ENCODE results near the gene THY1. TPM values are rescaled to one million over a fixed set of nuclear protein-coding genes. Genes with fewer than 3 reads are reported as not detected.
"Not testable (repeated sequence)": the region's sequence is repeated elsewhere in the genome, so short reads cannot be mapped to it uniquely, and the experiment has no call there.

Gene THY1
- total and polyA plus RNA-seq, 3 experiments from 2014 or later: 0.40 to 0.74 TPM; not detected in 1

DNA sequence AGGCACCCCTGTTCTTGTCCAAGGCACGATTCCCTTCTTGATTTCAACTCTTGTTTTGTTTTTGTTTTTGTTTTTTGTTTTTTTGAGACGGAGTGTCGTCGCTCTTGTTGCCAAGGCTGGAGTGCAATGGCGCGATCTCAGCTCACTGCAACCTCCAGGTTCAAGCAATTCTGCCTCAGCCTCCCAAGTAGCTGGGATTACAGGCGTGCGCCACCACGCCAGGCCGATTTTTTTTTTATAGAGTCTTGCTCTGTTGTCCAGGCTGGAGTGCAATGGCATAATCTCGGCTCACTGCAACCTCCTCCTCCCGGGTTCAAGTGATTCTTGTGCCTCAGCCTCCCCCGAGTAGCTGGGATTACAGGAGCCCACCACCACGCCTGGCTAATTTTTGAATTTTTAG lies 40.5 kb downstream of the THY1 start:
- H3K27ac Mint-ChIP-seq; H3K27ac ChIP-seq (ENCODE audit: low read depth, low read length); H3K36me3 ChIP-seq (ENCODE audit: insufficient read depth, low read length); H3K9me3 Mint-ChIP-seq; H3K4me3 Mint-ChIP-seq; H3K27me3 ChIP-seq (ENCODE audit: insufficient read depth, low read length, poor library complexity, severe bottlenecking); H3K27me3 Mint-ChIP-seq; H3K4me3 ChIP-seq (ENCODE audit: low read length); DNase-seq; H3K4me1 Mint-ChIP-seq; H3K9me3 ChIP-seq (ENCODE audit: low read length); POLR2A ChIA-PET; H3K36me3 Mint-ChIP-seq: not testable (repeated sequence)
- peaks cover 13% of the 10 kb centered on the region for H3K4me1 ChIP-seq (ENCODE audit: insufficient read depth, low read length)
- CTCF ChIA-PET: interaction anchor here (0.8 to 15.4 kb wide), 6 partner anchors 14 to 95 kb away, joined by 3 to 145 read pairs (median 4); no protein-coding TSS in a partner anchor

DNA sequence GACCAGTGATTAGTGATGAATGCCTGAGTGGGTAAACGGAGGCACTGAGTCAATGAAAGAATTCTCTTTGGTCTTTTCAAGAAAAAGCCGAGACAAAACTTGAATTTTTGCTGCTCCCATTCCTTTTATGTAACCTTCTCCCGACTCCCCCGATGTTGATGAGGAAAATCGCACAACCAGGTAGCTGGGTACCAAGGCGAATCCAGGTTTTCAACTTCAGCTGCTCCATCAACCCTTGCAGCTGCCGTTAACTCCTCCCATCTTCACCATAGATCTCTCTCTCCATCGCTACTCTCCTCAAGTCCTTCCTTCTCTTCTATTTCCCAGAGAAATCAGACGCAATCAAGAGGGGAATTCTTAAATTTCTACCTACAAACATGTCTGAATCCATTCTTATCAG lies 40.9 kb downstream of the THY1 start:
- peak in 1 of 5 donors; percentile 38 for DNase-seq
- Mint-ChIP-seq H3K4me1 (peaks cover 0 to 8% (median 4%) of the 10 kb centered on the region in 3 donors), H3K27ac (no peak overlapping the region), H3K27me3 (peaks cover 3 to 4% of the 10 kb centered on the region in 2 donors), H3K36me3 (no peaks in the 10 kb centered on the region), H3K9me3 (no peaks in the 10 kb centered on the region), H3K4me3 (no peak overlapping the region)
- H3K4me3 ChIP-seq (ENCODE audit: low read length): peak overlapping the region; percentile 62
- ChIA-PET POLR2A (interaction anchor here (1.4 kb wide), 1 partner anchor 26 kb away, joined by 5 read pairs; no protein-coding TSS in a partner anchor), CTCF (interaction anchor here (1.2 to 15.4 kb wide), 7 partner anchors 13 to 93 kb away, joined by 3 to 145 read pairs (median 5); no protein-coding TSS in a partner anchor)
- peak overlapping the region; percentile 69 for H3K27ac ChIP-seq (ENCODE audit: low read depth, low read length)
- H3K4me1 ChIP-seq (ENCODE audit: insufficient read depth, low read length): peaks cover 13% of the 10 kb centered on the region
- no peaks in the 10 kb centered on the region for H3K36me3 ChIP-seq (ENCODE audit: insufficient read depth, low read length)
- H3K9me3 ChIP-seq (ENCODE audit: low read length): no peaks in the 10 kb centered on the region
- H3K27me3 ChIP-seq (ENCODE audit: insufficient read depth, low read length, poor library complexity, severe bottlenecking): no peaks in the 10 kb centered on the region

DNA sequence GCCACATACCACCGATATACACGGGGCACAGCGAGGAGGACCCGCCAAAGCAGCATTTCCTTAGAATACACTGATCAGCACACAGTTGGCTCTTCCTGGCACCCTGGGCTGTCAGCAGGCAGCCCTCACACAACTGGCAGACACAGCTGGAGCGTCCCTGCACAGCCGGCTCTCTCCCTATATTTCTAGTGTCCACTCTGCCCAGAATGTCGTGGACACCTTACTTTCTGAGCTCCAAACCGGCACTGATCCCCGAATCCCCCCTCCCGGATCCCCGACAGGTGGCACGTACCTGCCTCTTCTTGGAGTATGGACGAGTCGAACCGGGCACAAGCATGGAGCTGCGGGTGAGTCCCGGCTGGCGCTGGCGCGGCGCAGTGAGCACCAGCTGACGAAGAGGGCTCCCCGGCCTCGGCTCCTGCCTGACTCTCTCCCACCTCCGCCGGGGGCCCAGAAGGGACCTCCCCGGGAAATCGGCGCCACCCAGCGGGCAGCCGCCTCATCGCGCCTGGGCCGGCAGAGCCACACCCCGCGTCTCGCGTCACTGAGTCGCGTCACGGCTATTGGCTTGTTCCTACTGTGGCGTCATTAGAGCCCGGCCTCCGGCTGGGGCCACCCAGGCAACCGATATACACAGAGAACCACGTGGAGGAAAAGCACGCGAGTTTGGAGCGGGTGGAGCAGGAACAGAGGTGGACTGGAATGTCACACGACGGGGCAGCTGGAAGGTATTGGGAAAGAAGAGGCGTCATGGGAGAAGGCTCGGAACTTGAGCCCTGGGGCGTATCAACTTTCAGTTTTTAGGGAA lies 41.6 kb downstream of the THY1 start, which contains the start of gene USP2:
USP2 (minus strand) TSS at position 510 of the 808 bp plus-strand sequence. CDS start 8,210 bp downstream, outside the sequence.
- Mint-ChIP-seq H3K27me3 (peaks cover 0 to 3% of the 10 kb centered on the region in 2 donors), H3K9me3 (no peaks in the 10 kb centered on the region), H3K4me3 (peak within 1 kb of the TSS in 1 of 7 donors; percentile 10), H3K36me3 (no peaks in the 10 kb centered on the region), H3K27ac (peak within 1 kb of the TSS in 3 of 8 donors; percentile 26 to 36 (median 35)), H3K4me1 (peaks cover 0 to 8% (median 4%) of the 10 kb centered on the region in 3 donors)
- DNase-seq: peak; percentile 97 to 99 (median 97)
- H3K4me3 ChIP-seq (ENCODE audit: low read length): peak within 1 kb of the TSS; percentile 74
- H3K4me1 ChIP-seq (ENCODE audit: insufficient read depth, low read length): peaks cover 13% of the 10 kb centered on the region
- CTCF ChIA-PET: interaction anchor here (0.6 to 15.4 kb wide), 16 partner anchors 9 to 111 kb away, joined by 3 to 145 read pairs (median 4); no protein-coding TSS in a partner anchor
- peak within 1 kb of the TSS; percentile 69 for H3K27ac ChIP-seq (ENCODE audit: low read depth, low read length)
- POLR2A ChIA-PET: interaction anchor here (1.4 kb wide), 1 partner anchor 25 kb away, joined by 5 read pairs; no protein-coding TSS in a partner anchor
- H3K27me3 ChIP-seq (ENCODE audit: insufficient read depth, low read length, poor library complexity, severe bottlenecking): no peaks in the 10 kb centered on the region
- H3K9me3 ChIP-seq (ENCODE audit: low read length): no peaks in the 10 kb centered on the region
- H3K36me3 ChIP-seq (ENCODE audit: insufficient read depth, low read length): no peaks in the 10 kb centered on the region

DNA sequence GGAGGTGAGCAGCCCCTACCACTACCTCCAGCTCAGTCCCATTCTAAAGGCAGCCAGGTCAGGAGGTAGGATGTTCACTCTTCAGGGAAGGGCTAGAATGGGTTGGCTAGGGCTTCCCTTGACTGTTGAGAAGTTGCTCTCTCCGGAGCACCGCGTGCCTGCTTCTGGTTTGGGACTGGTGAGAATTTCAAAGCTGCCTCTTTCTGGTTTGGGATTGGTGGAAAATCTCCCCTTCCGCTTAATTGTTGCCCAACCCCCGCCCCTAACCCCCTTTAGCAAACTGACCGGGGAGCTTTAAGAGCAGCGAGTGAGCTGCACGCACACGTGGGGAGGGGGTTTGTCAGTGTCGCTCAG lies 42.2 kb downstream of the THY1 start:
- DNase-seq: no peak
- Mint-ChIP-seq H3K4me3 (no peak overlapping the region), H3K27ac (peak overlapping the region in 3 of 8 donors; percentile 26 to 36 (median 35)), H3K9me3 (no peaks in the 10 kb centered on the region), H3K36me3 (no peaks in the 10 kb centered on the region), H3K4me1 (peaks cover 0 to 8% (median 4%) of the 10 kb centered on the region in 3 donors), H3K27me3 (peaks cover 0 to 3% of the 10 kb centered on the region in 2 donors)
- no peaks in the 10 kb centered on the region for H3K9me3 ChIP-seq (ENCODE audit: low read length)
- H3K36me3 ChIP-seq (ENCODE audit: insufficient read depth, low read length): no peaks in the 10 kb centered on the region
- no peaks in the 10 kb centered on the region for H3K27me3 ChIP-seq (ENCODE audit: insufficient read depth, low read length, poor library complexity, severe bottlenecking)
- CTCF ChIA-PET: interaction anchor here (0.6 to 15.4 kb wide), 14 partner anchors 8 to 110 kb away, joined by 3 to 145 read pairs (median 4); no protein-coding TSS in a partner anchor
- POLR2A ChIA-PET: interaction anchor here (0.6 to 1.4 kb wide), 2 partner anchors 23 to 24 kb away, joined by 4 to 5 read pairs; no protein-coding TSS in a partner anchor
- peak overlapping the region; percentile 74 for H3K4me3 ChIP-seq (ENCODE audit: low read length)
- peak overlapping the region; percentile 51 for H3K27ac ChIP-seq (ENCODE audit: low read depth, low read length)
- peaks cover 13% of the 10 kb centered on the region for H3K4me1 ChIP-seq (ENCODE audit: insufficient read depth, low read length)

DNA sequence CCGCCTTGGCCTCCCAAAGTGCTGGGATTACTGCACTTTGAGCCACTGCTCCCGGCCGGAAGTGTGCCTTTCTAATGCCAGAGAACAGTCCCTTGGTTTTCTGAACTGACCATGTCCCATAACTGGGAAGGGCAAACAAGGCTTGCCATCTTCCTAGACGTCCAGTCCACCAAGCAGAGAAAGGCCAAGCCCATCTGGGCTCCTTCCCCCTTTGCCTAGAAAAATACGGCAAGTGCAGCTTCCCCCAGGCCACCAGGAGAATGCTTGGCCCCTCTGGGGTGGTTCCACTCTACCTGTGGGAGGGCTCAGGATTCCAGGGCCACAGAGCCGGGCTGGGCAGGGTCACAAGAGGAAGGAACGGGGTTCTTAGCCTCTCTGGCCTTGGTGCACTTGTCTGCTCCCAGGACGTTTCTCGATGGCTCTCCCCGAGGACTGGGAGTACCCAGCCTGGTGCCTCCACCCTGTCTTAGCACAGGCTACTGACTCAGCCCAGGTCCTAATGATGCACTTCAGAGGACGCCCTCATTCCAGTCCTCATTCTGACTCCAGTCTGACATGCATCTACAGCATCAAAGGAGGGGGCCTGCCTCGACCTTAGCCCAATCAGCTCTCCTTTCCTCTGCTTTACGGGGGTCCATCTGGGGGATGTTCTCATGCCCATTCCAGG lies 42.7 kb downstream of the THY1 start:
- H3K4me1 ChIP-seq (ENCODE audit: insufficient read depth, low read length): peaks cover 13% of the 10 kb centered on the region
- no peak overlapping the region for H3K4me3 ChIP-seq (ENCODE audit: low read length)
- H3K9me3 ChIP-seq (ENCODE audit: low read length): no peaks in the 10 kb centered on the region
- CTCF ChIA-PET: interaction anchor here (0.7 to 15.4 kb wide), 9 partner anchors 11 to 95 kb away, joined by 3 to 145 read pairs (median 5); no protein-coding TSS in a partner anchor
- Mint-ChIP-seq H3K27me3 (peaks cover 0 to 3% of the 10 kb centered on the region in 2 donors), H3K27ac (peak overlapping the region in 1 of 8 donors; percentile 36), H3K4me1 (peaks cover 0 to 8% (median 4%) of the 10 kb centered on the region in 3 donors), H3K36me3 (no peaks in the 10 kb centered on the region), H3K9me3 (no peaks in the 10 kb centered on the region), H3K4me3 (peak overlapping the region in 1 of 7 donors; percentile 10)
- POLR2A ChIA-PET: interaction anchor here (0.6 kb wide), 1 partner anchor 23 kb away, joined by 4 read pairs; no protein-coding TSS in a partner anchor
- DNase-seq: peak in 1 of 5 donors; percentile 37
- no peak overlapping the region for H3K27ac ChIP-seq (ENCODE audit: low read depth, low read length)
- no peaks in the 10 kb centered on the region for H3K36me3 ChIP-seq (ENCODE audit: insufficient read depth, low read length)
- no peaks in the 10 kb centered on the region for H3K27me3 ChIP-seq (ENCODE audit: insufficient read depth, low read length, poor library complexity, severe bottlenecking)

DNA sequence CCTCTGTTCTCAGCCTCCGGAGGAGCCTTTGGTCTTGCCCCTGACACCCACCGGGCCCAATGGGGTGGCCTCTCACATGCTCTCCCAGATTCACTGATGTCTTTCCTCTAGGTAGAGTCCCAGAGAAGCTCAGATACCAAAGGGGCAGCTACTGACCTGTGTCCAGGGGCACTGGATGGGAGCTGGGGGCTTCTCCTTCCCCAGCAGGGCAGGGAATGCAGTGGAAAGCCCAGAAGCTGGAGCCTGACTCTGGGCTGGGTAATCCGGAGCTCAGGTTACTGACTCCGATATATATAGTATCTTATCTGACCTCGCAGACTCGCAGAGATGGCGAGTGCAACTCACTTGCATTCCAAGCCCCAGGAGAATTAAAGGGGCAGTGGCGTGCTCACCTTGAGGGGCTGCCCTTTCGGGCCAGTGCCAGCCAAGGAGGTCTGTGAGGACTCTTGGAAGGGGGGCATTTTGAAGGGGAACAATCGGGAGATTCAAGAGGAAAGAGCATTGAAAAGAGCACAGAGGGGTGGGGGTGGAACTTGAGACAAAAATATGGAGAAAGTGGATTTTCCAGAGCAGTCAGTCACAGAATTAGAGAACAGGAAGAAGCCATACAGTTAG lies 44.0 kb downstream of the THY1 start:
- Histone ChIP-seq H3K4me3 (ENCODE audit: low read length) (no peak overlapping the region), H3K36me3 (ENCODE audit: insufficient read depth, low read length) (no peaks in the 10 kb centered on the region), H3K27ac (ENCODE audit: low read depth, low read length) (peak overlapping the region; percentile 63), H3K4me1 (ENCODE audit: insufficient read depth, low read length) (peaks cover 14% of the 10 kb centered on the region), H3K27me3 (ENCODE audit: insufficient read depth, low read length, poor library complexity, severe bottlenecking) (no peaks in the 10 kb centered on the region), H3K9me3 (ENCODE audit: low read length) (no peaks in the 10 kb centered on the region)
- ChIA-PET POLR2A (no interaction called here), CTCF (interaction anchor here (15.4 kb wide), 1 partner anchor 22 kb away, joined by 145 read pairs; no protein-coding TSS in a partner anchor)
- H3K27ac Mint-ChIP-seq: peak overlapping the region in 2 of 8 donors; percentile 1 to 2
- no peak for DNase-seq
- no peaks in the 10 kb centered on the region for H3K36me3 Mint-ChIP-seq
- peaks cover 2 to 9% (median 7%) of the 10 kb centered on the region in 3 donors for H3K4me1 Mint-ChIP-seq
- H3K9me3 Mint-ChIP-seq: no peaks in the 10 kb centered on the region
- peaks cover 0 to 3% of the 10 kb centered on the region in 2 donors for H3K27me3 Mint-ChIP-seq
- H3K4me3 Mint-ChIP-seq: peak overlapping the region in 2 of 7 donors; percentile 9 to 27

DNA sequence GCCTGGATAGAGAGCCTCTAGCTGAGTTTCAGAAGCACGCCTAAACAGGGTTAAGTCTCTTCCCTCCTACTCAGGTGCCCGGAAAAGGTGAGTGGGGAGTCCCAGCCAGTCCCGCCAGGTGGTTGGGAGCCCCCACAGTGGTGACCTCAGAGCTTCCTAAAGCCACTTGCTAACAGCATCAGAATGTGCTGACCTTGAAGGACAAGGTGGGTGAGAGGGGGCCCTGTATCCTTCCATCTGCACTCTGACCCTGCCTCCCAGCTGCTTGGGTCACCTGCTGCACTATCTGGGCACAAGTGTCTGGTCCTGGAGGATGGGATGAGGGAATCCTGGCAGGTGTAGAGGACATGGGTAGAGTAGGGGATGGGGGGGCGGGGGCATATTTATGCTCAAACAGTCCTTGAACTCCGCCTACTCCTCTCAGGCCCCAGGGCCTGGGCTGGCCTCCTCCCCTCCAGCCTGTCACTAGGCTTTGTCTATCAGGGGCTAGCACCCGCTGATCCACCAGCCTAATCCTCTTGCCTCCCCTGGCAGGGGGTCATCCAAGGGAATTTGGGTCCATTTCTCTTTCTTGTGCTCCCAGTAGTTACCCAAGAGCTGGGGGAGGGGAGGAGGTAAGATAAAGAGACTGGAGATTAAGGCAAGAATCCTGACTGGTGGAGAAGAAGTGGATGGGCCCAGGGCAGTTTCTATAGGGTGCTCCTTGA lies 44.9 kb downstream of the THY1 start:
- H3K27ac Mint-ChIP-seq: peak overlapping the region in 1 of 8 donors; percentile 74
- no peaks in the 10 kb centered on the region for H3K36me3 Mint-ChIP-seq
- H3K4me3 Mint-ChIP-seq: no peak overlapping the region
- Histone ChIP-seq H3K27me3 (ENCODE audit: insufficient read depth, low read length, poor library complexity, severe bottlenecking) (no peaks in the 10 kb centered on the region), H3K9me3 (ENCODE audit: low read length) (no peaks in the 10 kb centered on the region), H3K27ac (ENCODE audit: low read depth, low read length) (peak overlapping the region; percentile 63), H3K4me1 (ENCODE audit: insufficient read depth, low read length) (peaks cover 23% of the 10 kb centered on the region), H3K36me3 (ENCODE audit: insufficient read depth, low read length) (no peaks in the 10 kb centered on the region), H3K4me3 (ENCODE audit: low read length) (no peak overlapping the region)
- H3K27me3 Mint-ChIP-seq: peaks cover 0 to 3% of the 10 kb centered on the region in 2 donors
- no peaks in the 10 kb centered on the region for H3K9me3 Mint-ChIP-seq
- ChIA-PET CTCF (interaction anchor here (15.4 kb wide), 1 partner anchor 21 kb away, joined by 145 read pairs; no protein-coding TSS in a partner anchor), POLR2A (no interaction called here)
- peaks cover 11 to 18% (median 15%) of the 10 kb centered on the region in 3 donors for H3K4me1 Mint-ChIP-seq
- no peak for DNase-seq

Data from CD8-positive, alpha-beta memory T cell (primary cell).